Measurements from ENCODE around the gene ACAP3.

- TF ChIP-seq CTCF (IDR thresholded peaks at IDR 0.05) (no peak), POLR2A (IDR thresholded peaks at IDR 0.05) (no peak)
These were observed 14.7 kb upstream of the ACAP3 start for GRCh38 chr1:1322418-1322817.

Measured in tibial nerve (tissue), 3 donors.